Skin epidermis (tissue), 12 donors: ENCODE results near the gene DHRS3.
"Not testable (repeated sequence)": the region's sequence is repeated elsewhere in the genome, so short reads cannot be mapped to it uniquely, and the experiment has no call there.

Source experiments
- H3K27ac ChIP-seq, 21 experiments: fragments of 200-600 bp; sonication (generic) in 11 of 21; one replicate each; pipeline ENCODE4 v1.5.0; 2020; ENCODE audit warnings: mild to moderate bottlenecking in 3 of 21, inconsistent platforms in 2 of 21, moderate library complexity in 2 of 21
- H3K4me3 ChIP-seq, 7 experiments: fragments of 200-600 bp; sonication (generic) in 2 of 7; one replicate each; pipeline ENCODE4 v1.5.0; 2020; ENCODE audit warnings: inconsistent platforms in 2 of 7, mild to moderate bottlenecking in 2 of 7, moderate library complexity in 1 of 7

Gene DHRS3

GRCh38 chr1:12585536-12585935 lies 32.5 kb downstream of the DHRS3 start:
- peak overlapping the region in 1 of 21 experiments; percentile 14 for H3K27ac ChIP-seq
- no peak overlapping the region for H3K4me3 ChIP-seq

DNA sequence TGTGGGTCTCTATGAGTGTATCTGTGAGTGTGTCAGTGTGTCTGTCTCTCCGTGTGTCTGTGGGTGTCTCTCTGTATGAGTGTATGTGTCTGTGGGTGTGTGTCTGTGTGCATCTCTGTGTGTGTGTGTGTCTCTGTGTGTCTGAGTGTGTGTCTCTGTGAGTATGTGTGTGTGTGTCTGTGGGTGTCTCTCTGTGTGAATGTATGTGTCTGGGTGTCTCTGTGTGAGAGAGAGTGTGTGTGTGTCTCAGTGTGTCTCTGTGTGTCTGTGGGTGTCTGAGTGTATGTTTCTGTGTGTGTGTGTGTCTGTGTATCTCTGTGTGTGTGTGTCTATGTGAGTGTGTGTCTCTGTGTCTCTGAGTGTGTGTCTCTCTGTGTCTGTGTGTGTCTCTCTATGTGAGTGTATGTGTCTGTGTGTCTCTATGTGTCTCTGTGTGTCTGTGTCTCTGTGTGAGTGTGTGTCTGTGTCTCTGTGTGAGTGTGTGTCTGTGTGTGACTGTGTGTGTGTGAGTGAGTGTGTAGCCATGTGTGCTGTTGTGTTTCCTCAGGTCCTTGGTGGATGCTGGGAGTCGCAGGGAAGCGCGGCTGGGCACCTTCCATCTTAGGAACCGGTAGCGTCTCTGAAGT lies 33.0 kb downstream of the DHRS3 start:
- no peak overlapping the region for H3K27ac ChIP-seq
- H3K4me3 ChIP-seq, result no peak overlapping the region

GRCh38 chr1:12583484-12583883 lies 34.5 kb downstream of the DHRS3 start:
- Histone ChIP-seq H3K27ac (no peak overlapping the region), H3K4me3 (no peak overlapping the region)

DNA sequence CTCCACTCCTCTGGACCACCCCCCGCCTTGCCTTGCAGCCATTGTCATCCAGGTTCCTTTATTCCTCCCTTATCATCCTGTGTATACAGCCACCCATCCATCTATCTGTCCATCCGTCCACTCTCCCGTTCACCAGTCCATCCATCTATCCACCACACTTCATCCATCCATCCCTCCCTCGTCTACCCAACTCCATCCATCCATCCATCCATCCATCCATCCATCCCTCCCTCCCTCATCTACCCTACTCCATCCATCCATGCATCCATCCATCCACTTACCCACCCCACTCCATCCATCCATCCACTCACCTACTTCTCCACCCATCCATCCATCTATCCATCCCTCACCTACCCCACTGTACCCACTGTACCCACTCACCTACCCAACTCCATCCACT lies 35.4 kb downstream of the DHRS3 start:
- no peak overlapping the region for H3K27ac ChIP-seq
- H3K4me3 ChIP-seq, result no peak overlapping the region

DNA sequence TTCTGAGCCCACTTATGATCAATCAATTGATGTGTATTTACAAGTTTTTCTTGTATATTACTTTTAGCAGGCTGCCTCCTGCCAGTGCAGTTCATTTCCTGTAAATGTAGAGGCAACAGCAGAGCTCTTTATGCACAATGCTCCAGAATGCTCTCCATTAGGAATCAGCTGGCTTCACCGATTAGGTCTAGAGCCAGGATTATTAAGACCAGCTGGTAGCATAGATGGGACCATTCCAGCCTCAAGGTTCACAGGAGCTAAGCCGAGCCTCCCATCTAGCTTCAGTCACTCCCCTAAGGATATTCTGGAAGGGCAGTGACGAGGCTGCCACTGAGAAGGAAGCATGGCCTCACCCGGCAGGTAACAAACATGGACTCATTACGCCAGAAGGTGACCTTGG lies 36.8 kb downstream of the DHRS3 start:
- H3K27ac ChIP-seq, result peak overlapping the region in 5 of 21 experiments; percentile 8 to 41 (median 21)
- no peak overlapping the region for H3K4me3 ChIP-seq

DNA sequence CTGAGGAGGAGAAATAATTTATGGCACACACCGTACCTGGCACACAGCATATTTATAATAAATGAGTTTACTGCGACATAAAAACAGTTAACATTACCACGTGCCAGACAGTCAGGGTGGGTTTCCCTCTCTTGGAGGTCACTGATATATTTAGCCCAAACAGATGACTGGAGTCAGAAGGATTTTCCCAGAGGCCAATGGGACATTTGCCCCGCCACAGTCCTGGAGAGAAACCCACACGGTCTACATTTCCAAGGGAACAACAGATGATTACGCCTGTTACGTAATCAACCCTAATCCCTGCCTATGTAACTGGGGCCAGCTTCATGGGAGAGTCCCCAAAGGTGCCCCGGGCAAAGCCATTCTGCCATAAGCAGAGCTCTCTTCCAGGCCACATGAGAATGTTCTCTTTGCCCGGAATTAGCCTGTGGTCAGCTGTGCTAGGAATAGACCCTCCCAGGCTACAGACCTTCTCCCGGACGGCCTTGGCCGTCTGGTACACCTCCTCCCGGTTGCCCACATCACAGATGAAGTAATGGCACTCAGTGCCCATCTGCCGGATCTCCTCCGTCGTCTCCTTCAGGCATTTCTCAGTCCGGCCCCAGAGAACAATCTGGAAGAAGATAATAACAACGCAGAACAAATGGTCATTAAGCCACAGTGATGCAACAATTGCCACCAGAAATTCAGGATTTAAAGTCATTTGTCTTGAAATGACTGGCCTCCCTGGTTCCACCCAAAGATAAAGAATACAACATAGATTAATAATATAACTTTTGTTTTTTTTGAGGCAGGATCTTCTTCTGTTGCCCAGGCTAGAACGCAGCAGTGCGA lies 37.7 kb downstream of the DHRS3 start:
- no peak overlapping the region for H3K4me3 ChIP-seq
- H3K27ac ChIP-seq, result peak overlapping the region in 6 of 21 experiments; percentile 14 to 63 (median 42)

DNA sequence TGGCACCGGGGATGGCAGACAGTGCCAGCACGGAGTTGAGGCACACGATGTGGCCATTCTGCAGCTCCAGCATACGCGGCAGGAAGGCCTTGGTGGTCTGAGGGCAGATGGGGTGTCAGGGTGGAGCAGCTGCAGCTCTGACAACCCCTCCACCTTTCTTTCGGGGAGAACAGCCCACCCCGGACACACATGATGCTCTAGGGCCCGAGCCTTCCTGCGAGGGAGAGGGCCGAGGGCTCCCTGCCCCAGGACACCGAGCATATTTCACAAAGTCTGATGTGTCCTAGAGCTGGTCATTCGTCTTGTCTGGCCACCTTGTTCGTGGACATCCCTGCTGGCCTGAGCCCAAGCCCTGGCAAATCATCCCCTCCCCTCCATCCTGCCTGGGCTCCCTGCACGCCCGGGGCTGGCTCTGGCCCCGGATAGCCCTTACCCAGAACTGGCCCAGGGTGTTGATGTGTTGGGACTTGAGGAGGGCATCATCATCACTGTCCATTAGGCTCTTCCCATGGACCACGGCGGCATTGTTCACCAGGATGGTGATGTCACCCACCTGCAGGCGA lies 39.1 kb downstream of the DHRS3 start:
- H3K4me3 ChIP-seq, result no peak overlapping the region
- H3K27ac ChIP-seq, result no peak overlapping the region

DNA sequence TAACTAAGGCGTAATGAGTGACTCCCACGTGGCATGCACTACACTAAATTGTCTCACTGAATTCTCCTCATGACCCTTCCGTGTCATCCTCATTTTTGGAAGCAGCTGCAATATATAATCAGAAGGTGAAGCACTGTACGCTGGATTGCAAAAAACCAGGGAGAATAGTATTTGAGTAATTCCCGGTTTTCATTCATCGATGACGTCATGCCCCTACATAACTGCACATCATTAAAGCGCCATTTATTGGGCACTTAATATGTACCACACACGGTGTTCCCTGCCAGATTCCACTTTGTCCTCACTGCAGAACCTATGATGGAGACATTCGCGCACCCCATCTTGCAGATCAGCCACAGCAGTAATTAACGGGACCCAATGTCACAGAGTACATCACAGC lies 41.0 kb downstream of the DHRS3 start:
- Histone ChIP-seq H3K27ac (no peak overlapping the region), H3K4me3 (no peak overlapping the region)

- H3K27ac ChIP-seq, result no peak overlapping the region
Observed at GRCh38 chr1:12574757-12575139, 43.3 kb downstream of the DHRS3 start.

GRCh38 chr1:12573015-12573825 lies 44.8 kb downstream of the DHRS3 start:
- Histone ChIP-seq H3K27ac (no peak overlapping the region), H3K4me3 (no peak overlapping the region)

More at GRCh38 chr1:12574757-12575139, 43.3 kb downstream of the DHRS3 start:
- H3K4me3 ChIP-seq, result no peak overlapping the region

- Histone ChIP-seq H3K27ac (no peak overlapping the region), H3K4me3 (no peak overlapping the region)
Observed at GRCh38 chr1:12572522-12572921, 45.5 kb downstream of the DHRS3 start.

- H3K27ac ChIP-seq, result no peak overlapping the region
- H3K4me3 ChIP-seq, result no peak overlapping the region
Observed at GRCh38 chr1:12570291-12570690, 47.7 kb downstream of the DHRS3 start.

DNA sequence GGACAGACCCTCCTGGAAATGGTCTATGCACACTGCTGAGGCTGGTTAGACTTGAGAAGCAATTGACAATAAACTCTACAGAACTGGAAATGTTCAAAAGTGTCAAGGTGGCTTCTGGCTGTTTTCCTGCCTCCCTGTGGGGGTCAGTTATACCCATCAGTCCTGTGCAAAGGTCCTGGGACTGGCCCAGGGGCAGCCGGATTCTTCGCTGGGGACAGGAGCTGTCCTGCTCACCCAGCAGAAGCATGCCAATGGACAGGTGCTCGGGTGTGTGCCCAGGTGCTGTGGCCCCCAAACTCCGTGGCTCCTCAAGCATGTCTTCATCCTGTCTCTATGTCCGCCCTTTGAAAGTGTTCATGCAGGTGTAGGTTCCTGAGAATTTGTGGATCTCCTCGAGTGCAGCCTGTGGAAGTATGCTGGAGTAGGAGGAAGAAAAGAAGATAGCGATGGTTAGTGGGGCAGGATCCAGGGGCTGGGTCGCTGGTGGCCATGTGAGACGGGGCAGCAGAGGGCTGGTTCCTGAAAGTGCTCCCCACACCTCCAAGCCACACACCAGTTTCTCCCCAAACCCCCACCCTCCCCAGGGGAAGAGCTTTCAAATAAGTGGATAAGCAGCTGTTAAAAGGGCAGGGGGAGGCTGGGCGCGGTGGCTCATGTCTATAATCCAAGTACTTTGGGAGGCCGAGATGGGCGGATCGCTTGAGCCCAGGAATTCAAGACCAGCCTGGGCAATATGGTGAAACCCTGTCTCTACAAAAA lies 49.8 kb downstream of the DHRS3 start:
- no peak overlapping the region for H3K4me3 ChIP-seq
- H3K27ac ChIP-seq, result no peak overlapping the region

DNA sequence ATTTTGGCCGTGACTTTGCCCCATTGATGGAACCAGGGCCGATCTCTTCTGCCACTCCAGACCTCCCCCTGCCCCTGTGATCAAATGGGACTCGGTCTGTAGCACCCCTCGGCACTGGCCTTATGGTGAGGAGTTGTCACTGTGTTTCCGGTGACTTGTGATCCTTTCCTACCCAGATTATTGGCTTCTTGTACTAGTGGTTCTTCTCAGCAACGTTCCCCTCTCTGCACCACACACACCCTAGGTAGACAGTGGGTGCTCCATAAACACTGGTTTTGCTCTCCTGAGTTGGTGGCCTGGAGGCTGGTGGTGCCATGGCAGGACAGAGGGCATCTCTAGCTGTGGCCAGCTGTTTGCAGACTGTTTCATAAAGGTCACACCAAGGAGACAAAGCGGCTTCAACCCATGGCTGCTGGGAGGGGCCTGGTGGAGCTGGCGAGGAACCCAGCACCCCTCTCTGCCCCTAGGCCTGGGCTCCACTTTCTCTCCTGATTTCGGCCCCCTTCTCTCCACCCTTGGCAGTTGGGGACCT lies 50.7 kb downstream of the DHRS3 start:
- no peak overlapping the region for H3K4me3 ChIP-seq
- no peak overlapping the region for H3K27ac ChIP-seq

GRCh38 chr1:12566484-12567287 lies 51.3 kb downstream of the DHRS3 start:
- H3K27ac ChIP-seq, result no peak overlapping the region
- H3K4me3 ChIP-seq, result no peak overlapping the region

DNA sequence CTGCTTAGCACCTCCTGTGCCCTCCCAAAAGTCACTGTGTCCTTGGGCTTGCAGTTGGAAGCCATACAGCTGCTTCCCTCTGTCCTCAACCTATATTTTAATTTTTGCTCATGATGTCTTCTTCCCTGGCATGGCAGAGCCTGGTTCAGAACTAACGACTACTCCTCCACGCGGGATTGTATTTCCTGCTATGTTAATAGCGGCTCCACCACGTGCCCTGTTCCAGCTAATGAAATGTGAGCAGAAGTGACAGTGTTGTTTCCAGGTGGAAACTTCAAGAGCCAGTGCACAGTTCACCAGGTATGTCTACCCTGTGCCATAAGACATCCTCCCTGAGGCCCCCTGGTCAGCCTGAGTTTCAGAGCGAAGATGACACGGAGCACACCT lies 52.1 kb downstream of the DHRS3 start:
- H3K4me3 ChIP-seq, result no peak overlapping the region
- H3K27ac ChIP-seq, result no peak overlapping the region

DNA sequence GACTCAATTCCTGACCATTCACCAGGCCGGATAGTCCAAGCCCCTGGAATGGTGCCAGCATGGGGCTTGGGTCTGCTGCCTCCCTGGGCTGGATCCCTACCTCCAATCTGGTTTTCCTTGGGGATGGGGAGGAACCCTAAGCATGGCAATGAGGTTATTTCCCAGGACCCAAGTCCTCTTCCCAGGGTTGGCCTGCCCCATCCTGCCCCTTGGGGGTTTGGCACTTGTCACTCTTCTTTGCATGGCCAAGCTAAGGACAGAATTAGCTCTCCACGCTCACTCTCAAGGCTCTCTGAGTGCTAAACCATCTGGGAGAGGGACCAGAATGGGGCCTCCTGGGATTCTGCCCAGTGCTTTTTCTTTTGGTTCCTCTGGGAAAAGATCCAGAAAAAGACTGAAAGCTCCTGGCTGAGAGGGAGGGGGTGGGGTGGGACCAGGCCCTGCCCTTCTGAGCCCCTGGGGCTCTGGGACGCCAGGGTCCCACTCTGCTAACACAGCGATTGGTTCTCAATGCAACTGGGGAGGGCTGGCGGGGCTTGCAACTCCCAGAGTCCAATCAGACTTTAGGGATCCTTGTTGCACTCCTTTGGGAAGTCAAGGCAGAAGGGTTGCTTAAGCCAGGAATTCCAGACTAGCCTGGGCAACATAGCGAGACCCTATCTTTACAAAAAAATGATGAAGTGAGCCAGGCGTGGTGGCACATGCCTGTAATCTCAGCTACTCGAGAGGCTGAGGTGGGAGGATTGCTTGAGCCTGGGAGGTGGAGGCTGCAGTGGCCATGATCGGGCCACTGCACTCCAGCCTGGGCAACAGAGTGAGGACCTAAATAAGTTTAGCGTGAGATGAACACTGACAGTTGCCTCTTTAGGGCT lies 52.7 kb downstream of the DHRS3 start:
- Histone ChIP-seq H3K27ac (no peak overlapping the region), H3K4me3 (no peak overlapping the region)

GRCh38 chr1:12564251-12564650 lies 53.8 kb downstream of the DHRS3 start:
- not testable (repeated sequence) for H3K27ac ChIP-seq, H3K4me3 ChIP-seq
